ENCODE data around the gene SNX24. TPM values are rescaled to one million over a fixed set of nuclear protein-coding genes. Genes with fewer than 3 reads are reported as not detected.

Gene SNX24
- total and polyA plus RNA-seq, 9 of the 15 experiments (the other 6 are each of a cell fraction or from before 2014, with no cell fraction given), result 5.3 to 10.1 (median 7.9) TPM

- POLR2A ChIA-PET, result interaction anchor here (0.6 to 1.1 kb wide), 2 partner anchors 16 to 69 kb away, joined by 3 read pairs; no protein-coding TSS in a partner anchor
- CTCF ChIA-PET (ENCODE audit: low intra/inter-chr PET ratio), result no interaction called here
- no peaks in the 10 kb centered on the region for H3K79me2 ChIP-seq (ENCODE audit: control insufficient read depth, insufficient read depth, low read length)
- H3K4me1 ChIP-seq (replicated peaks in 1 of 2; ENCODE audit: control insufficient read depth in 2 of 2, insufficient read depth in 2 of 2, low read length in 2 of 2), result peaks cover 7 to 22% of the 10 kb centered on the region in 2 experiments; a peak in 3 of 5 replicates
- peak overlapping the region; percentile 23; the same call in 1 of the 2 replicates for H3K4me2 ChIP-seq (ENCODE audit: insufficient read depth, low read length)
- BruUV-seq (replicated peaks), result no TSS peak
- no peaks in the 10 kb centered on the region for H4K20me1 ChIP-seq (replicated peaks; ENCODE audit: control insufficient read depth, insufficient read depth, low read length)
- no peaks in the 10 kb centered on the region for H3K36me3 ChIP-seq (ENCODE audit: control insufficient read depth, insufficient read depth, low read length)
- in situ Hi-C loops (cut with MboI), result no loop called here
- DNase-seq (ENCODE audit: extremely low read depth in 1 of 4, low spot score in 3 of 4) (peak; percentile 73 to 80 (median 78)), FAIRE-seq (peak; percentile 85), ATAC-seq (peak; percentile 94)
- intact Hi-C loops (cut with micrococcal nuclease), result loop anchor here (1.0 kb wide), 1 partner anchor 32 kb away; no protein-coding TSS in a partner anchor
- no peaks in the 10 kb centered on the region for H3K27me3 ChIP-seq (ENCODE audit: control insufficient read depth in 2 of 2, insufficient read depth in 2 of 2, low read length in 2 of 2)
- H3K9ac ChIP-seq (ENCODE audit: insufficient read depth in 1 of 2, low read depth in 2 of 2, low read length in 2 of 2), result no peak overlapping the region
- H3K27ac ChIP-seq (ENCODE audit: extremely low read depth, low read depth, low read length), result no peak overlapping the region
- no peak overlapping the region for H2AFZ ChIP-seq (ENCODE audit: low read depth, low read length)
- H3K9me1 ChIP-seq (ENCODE audit: control insufficient read depth, insufficient read depth, low read length), result no peaks in the 10 kb centered on the region
- 0% methylated on average over 1 of the region's 2 CpGs for WGBS (ENCODE audit: insufficient coverage, low coverage, missing lambda C conversion rate)
- no peak overlapping the region for H3K4me3 ChIP-seq
- H3K9me3 ChIP-seq (replicated peaks; ENCODE audit: control insufficient read depth, insufficient read depth, low read depth, low read length), result no peaks in the 10 kb centered on the region
- TF ChIP-seq ATF7 (IDR thresholded peaks at IDR 0.05) (0 out of 2 replicates have a peak, but pooled peaks have one; percentile 23), RFX5 (IDR thresholded peaks at IDR 0.05; ENCODE audit: low read depth, low read length) (no peak), ZBTB17 (CRISPR knock-in tag; IDR thresholded peaks at IDR 0.05) (no peak), ZNF75A (CRISPR knock-in tag; IDR thresholded peaks at IDR 0.05) (no peak), TAF7 (tag; IDR thresholded peaks at IDR 0.05) (no peak), RBM17 (IDR thresholded peaks at IDR 0.05; ENCODE audit: borderline replicate concordance, low read depth, low read length) (no peak), ILF3 (IDR thresholded peaks at IDR 0.05; ENCODE audit: borderline replicate concordance) (no peak), SRSF3 (IDR thresholded peaks at IDR 0.05; ENCODE audit: insufficient read depth, low read length) (no peak), MBD2 (IDR thresholded peaks at IDR 0.05; ENCODE audit: borderline replicate concordance, low read depth) (no peak), RBM22 (IDR thresholded peaks at IDR 0.05; ENCODE audit: low read depth, low read length, poor library complexity, severe bottlenecking) (no peak), SAP30 (IDR thresholded peaks at IDR 0.05; ENCODE audit: borderline replicate concordance, insufficient read depth, low read depth, low read length, poor library complexity, severe bottlenecking) (no peak), PHF20 (IDR thresholded peaks at IDR 0.05; ENCODE audit: partially characterized antibody) (no peak), TFE3 (CRISPR knock-in tag; IDR thresholded peaks at IDR 0.05) (no peak), ZNF41 (CRISPR knock-in tag; conservative IDR thresholded peaks at IDR 0.05) (no peak), DIDO1 (tag; IDR thresholded peaks at IDR 0.05; ENCODE audit: low read depth) (no peak), TFAP4 (CRISPR knock-in tag; IDR thresholded peaks at IDR 0.05; ENCODE audit: borderline replicate concordance) (no peak), MYBL2 (IDR thresholded peaks at IDR 0.05; ENCODE audit: low read depth) (no peak), MYBL2 (CRISPR knock-in tag; IDR thresholded peaks at IDR 0.05; ENCODE audit: borderline replicate concordance) (no peak), CBFA2T3 (IDR thresholded peaks at IDR 0.05) (peak; percentile 96)
Measured at GRCh38 chr5:122863240-122863639, 17.8 kb downstream of the SNX24 start.
